H9 (cell line): ENCODE results near the gene BTN3A1. TPM values are rescaled to one million over a fixed set of nuclear protein-coding genes. Genes with fewer than 3 reads are reported as not detected.

Experiments
- DNase-seq: peaks from one replicate; pipeline ENCODE4 v3.0.0-alpha.2; 2017
- H2AFZ ChIP-seq: one replicate; pipeline ENCODE4 v1.6.1; 2013; ENCODE audit warnings: mild to moderate bottlenecking, low read length, control low read depth, moderate library complexity
- H2AK5ac ChIP-seq: 2 replicates; pipeline ENCODE4 v1.6.1; 2013; ENCODE audit warnings: low read length, control low read depth, mixed read lengths; ENCODE audit not compliant: insufficient read length
- H2BK120ac ChIP-seq: one replicate; pipeline ENCODE4 v1.6.1; 2013; ENCODE audit warnings: low read depth, mild to moderate bottlenecking, low read length, control low read depth, inconsistent platforms; ENCODE audit not compliant: poor library complexity, severe bottlenecking
- H2BK12ac ChIP-seq: 2 replicates; pipeline ENCODE4 v1.6.1; 2013; ENCODE audit warnings: low read length, control low read depth, mixed read lengths, low read depth; ENCODE audit not compliant: insufficient read length
- H2BK15ac ChIP-seq: 2 replicates; pipeline ENCODE4 v1.6.1; 2013; ENCODE audit warnings: low read depth, low read length, control low read depth
- H2BK20ac ChIP-seq: one replicate; pipeline ENCODE4 v1.6.1; 2013; ENCODE audit warnings: low read depth, mild to moderate bottlenecking, low read length, control low read depth, inconsistent platforms; ENCODE audit not compliant: poor library complexity, severe bottlenecking
- H2BK5ac ChIP-seq: 2 replicates; pipeline ENCODE4 v1.6.1; 2013; ENCODE audit warnings: low read length, control low read depth, mixed read lengths; ENCODE audit not compliant: insufficient read length
- H3K14ac ChIP-seq: 2 replicates; pipeline ENCODE4 v1.6.1; 2013; ENCODE audit warnings: low read length, control low read depth; ENCODE audit not compliant: insufficient read depth
- H3K18ac ChIP-seq: 2 replicates; pipeline ENCODE4 v1.6.1; 2013; ENCODE audit warnings: low read depth, mild to moderate bottlenecking, mixed read lengths, low read length, control low read depth; ENCODE audit not compliant: insufficient read length
- H3K23ac ChIP-seq: 2 replicates; pipeline ENCODE4 v1.6.1; 2013; ENCODE audit warnings: low read length, control low read depth, mixed read lengths, low read depth; ENCODE audit not compliant: insufficient read length
- H3K23me2 ChIP-seq: 2 replicates; pipeline ENCODE4 v1.6.1; 2013; ENCODE audit warnings: low read depth, mild to moderate bottlenecking, mixed read lengths, low read length, control low read depth; ENCODE audit not compliant: insufficient read length, poor library complexity, severe bottlenecking
- H3K27ac ChIP-seq: 2 replicates; pipeline ENCODE4 v1.5.1; 2013; ENCODE audit warnings: low read length, control low read depth, mixed read lengths, low read depth; ENCODE audit not compliant: insufficient read length
- H3K27me3 ChIP-seq: 2 replicates; pipeline ENCODE4 v1.6.1; 2013; ENCODE audit warnings: low read length, control low read depth, inconsistent platforms; ENCODE audit not compliant: insufficient read depth
- H3K4ac ChIP-seq: 2 replicates; pipeline ENCODE4 v1.6.1; 2013; ENCODE audit warnings: low read depth, mild to moderate bottlenecking, control low read depth, inconsistent platforms, low read length, moderate library complexity
- H3K4me1 ChIP-seq: 2 replicates; pipeline ENCODE4 v1.6.1; 2013; ENCODE audit warnings: low read length, control low read depth, inconsistent platforms; ENCODE audit not compliant: insufficient read depth
- H3K4me2 ChIP-seq: 2 replicates; pipeline ENCODE4 v1.6.1; 2013; ENCODE audit warnings: low read length, control low read depth, mixed read lengths; ENCODE audit not compliant: insufficient read length, insufficient read depth
- H3K56ac ChIP-seq: 2 replicates; pipeline ENCODE4 v1.6.1; 2013; ENCODE audit warnings: low read depth, mild to moderate bottlenecking, mixed read lengths, low read length, control low read depth; ENCODE audit not compliant: insufficient read length
- H3K79me1 ChIP-seq: 2 replicates; pipeline ENCODE4 v1.6.1; 2013; ENCODE audit warnings: low read depth, mild to moderate bottlenecking, moderate library complexity, low read length, control low read depth, inconsistent platforms; ENCODE audit not compliant: insufficient read depth, poor library complexity, severe bottlenecking
- H3K79me2 ChIP-seq: 2 replicates; pipeline ENCODE4 v1.6.1; 2013; ENCODE audit warnings: low read length, control low read depth, inconsistent platforms; ENCODE audit not compliant: insufficient read depth
- H3K9ac ChIP-seq: 2 replicates; pipeline ENCODE4 v1.6.1; 2013; ENCODE audit warnings: low read length, control low read depth, mixed read lengths; ENCODE audit not compliant: insufficient read length; ENCODE audit errors: extremely low read depth
- H3K9me3 ChIP-seq: one replicate; pipeline ENCODE4 v1.6.1; 2013; ENCODE audit warnings: low read depth, low read length, inconsistent platforms; ENCODE audit not compliant: control insufficient read depth
- H3T11ph ChIP-seq: one replicate; pipeline ENCODE4 v1.6.1; 2013; ENCODE audit warnings: mild to moderate bottlenecking, low read length, control low read depth, inconsistent platforms
- H4K20me1 ChIP-seq: one replicate; pipeline ENCODE4 v1.6.1; 2013; ENCODE audit not compliant: control insufficient read depth, insufficient read length, insufficient read depth
- H4K5ac ChIP-seq: 2 replicates; pipeline ENCODE4 v1.6.1; 2013; ENCODE audit warnings: low read depth, mild to moderate bottlenecking, mixed read lengths, low read length, control low read depth; ENCODE audit not compliant: insufficient read length
- H4K8ac ChIP-seq: replicated peaks from 2 replicates; pipeline ENCODE4 v1.6.1; 2013; ENCODE audit warnings: low read length, control low read depth, mixed read lengths, low read depth; ENCODE audit not compliant: insufficient read length
- H4K91ac ChIP-seq: 2 replicates; pipeline ENCODE4 v1.6.1; 2013; ENCODE audit warnings: low read depth, mild to moderate bottlenecking, moderate library complexity, mixed read lengths, low read length, control low read depth; ENCODE audit not compliant: insufficient read length
- H3K27ac Mint-ChIP-seq, 3 experiments: 2 replicates in 2 of 3; 3 replicates in 1 of 3; pipeline ENCODE4 v1.8.0; 2020 to 2021; ENCODE audit warnings: mixed read lengths in 3 of 3, mild to moderate bottlenecking in 1 of 3, moderate library complexity in 1 of 3
- H3K27me3 Mint-ChIP-seq: 2 replicates; pipeline ENCODE4 v1.8.0; 2021; ENCODE audit warnings: low read depth, mild to moderate bottlenecking, moderate library complexity, mixed read lengths
- H3K36me3 Mint-ChIP-seq, 3 experiments: 2 replicates in 2 of 3; 3 replicates in 1 of 3; pipeline ENCODE4 v1.8.0; 2020 to 2021; ENCODE audit warnings: low read depth in 3 of 3, mixed read lengths in 3 of 3; ENCODE audit not compliant: insufficient read depth in 1 of 3
- H3K4me1 Mint-ChIP-seq, 2 experiments: 2 replicates each; pipeline ENCODE4 v1.8.0; 2020; ENCODE audit warnings: mixed read lengths in 2 of 2
- H3K4me3 Mint-ChIP-seq, 2 experiments: 2 replicates in 1 of 2; 3 replicates in 1 of 2; pipeline ENCODE4 v1.8.0; 2020 to 2021; ENCODE audit warnings: mild to moderate bottlenecking in 2 of 2, mixed read lengths in 2 of 2, moderate library complexity in 1 of 2
- H3K9me3 Mint-ChIP-seq, 2 experiments: 2 replicates in 1 of 2; 3 replicates in 1 of 2; pipeline ENCODE4 v1.8.0; 2020; ENCODE audit warnings: mild to moderate bottlenecking in 2 of 2, mixed read lengths in 2 of 2, moderate library complexity in 1 of 2
- CTCF ChIP-seq: fragments of 200-600 bp; sonication (generic); conservative IDR thresholded peaks from 3 replicates; pipeline ENCODE4 v1.8.0; 2021; ENCODE audit warnings: antibody characterized with exemption, mild to moderate bottlenecking
- WGBS: extraction: QIAGEN DNeasy Blood & Tissue Kit; methylation state at CpG from one replicate; pipeline ENCODE4 v1.1.7; 2013; ENCODE audit warnings: missing lambda C conversion rate, low lambda C conversion rate, mixed read lengths; ENCODE audit not compliant: insufficient read length; ENCODE audit errors: extremely low coverage; 5-methylcytosine and 5-hydroxymethylcytosine counted together
- total RNA-seq: library from RNA; stranded (reverse); gene quantifications from 2 replicates; pipeline ENCODE4 v1.2.1, GENCODE V29; 2021

Gene BTN3A1
- total RNA-seq, 1 experiment from 2014 or later = 2.5 TPM

GRCh38 chr6:26428206-26428605 lies 26.1 kb downstream of the BTN3A1 start:
- no peaks in the 10 kb centered on the region for H4K20me1 ChIP-seq
- no peak overlapping the region for H3K18ac ChIP-seq
- no peaks in the 10 kb centered on the region for H3K27me3 ChIP-seq
- WGBS = no CpG with 5 or more reads among the region's 2 CpGs
- H3K9me3 ChIP-seq = no peaks in the 10 kb centered on the region
- Mint-ChIP-seq H3K36me3 (peaks cover 13 to 78% (median 43%) of the 10 kb centered on the region in 3 experiments; a peak in 6 of 7 replicates), H3K9me3 (no peaks in the 10 kb centered on the region), H3K4me1 (no peaks in the 10 kb centered on the region), H3K27me3 (no peaks in the 10 kb centered on the region), H3K27ac (no peak overlapping the region), H3K4me3 (no peak overlapping the region)
- H2AFZ ChIP-seq = no peak overlapping the region
- no peak overlapping the region for H3K27ac ChIP-seq
- no peak overlapping the region for H4K5ac ChIP-seq
- no peaks in the 10 kb centered on the region for H3K79me2 ChIP-seq
- H3K9ac ChIP-seq = no peak overlapping the region
- no peak overlapping the region for H2BK120ac ChIP-seq
- H3K23ac ChIP-seq = no peak overlapping the region
- H3K79me1 ChIP-seq = no peaks in the 10 kb centered on the region
- no peak overlapping the region for H2AK5ac ChIP-seq
- no peak overlapping the region for H2BK15ac ChIP-seq
- no peak overlapping the region for H3T11ph ChIP-seq
- no peak for DNase-seq
- H4K91ac ChIP-seq = no peak overlapping the region
- H2BK5ac ChIP-seq = no peak overlapping the region
- no peak overlapping the region for H3K4me2 ChIP-seq
- no peaks in the 10 kb centered on the region for H3K23me2 ChIP-seq
- no peak overlapping the region for H3K4ac ChIP-seq
- no peaks in the 10 kb centered on the region for H3K4me1 ChIP-seq
- no peak overlapping the region for H3K14ac ChIP-seq
- no peak overlapping the region for H4K8ac ChIP-seq
- no peak overlapping the region for H2BK20ac ChIP-seq
- TF ChIP-seq CTCF = no peak
- no peak overlapping the region for H3K56ac ChIP-seq
- H2BK12ac ChIP-seq = no peak overlapping the region
